HG02970 (cell line): ENCODE measurements around the gene SLC2A11.
"Not testable (repeated sequence)": the region's sequence is repeated elsewhere in the genome, so short reads cannot be mapped to it uniquely, and the experiment has no call there.

Experiments used
- ATAC-seq: cut with Tn5 transposase; IDR thresholded peaks from one replicate; pipeline ENCODE4 v1.9.1; 2021; ENCODE audit warnings: mild to moderate bottlenecking, moderate library complexity, moderate number of reproducible peaks; ENCODE audit not compliant: unreplicated experiment, low FRiP score

Gene SLC2A11

GRCh38 chr22:23846081-23846469, 11.6 kb upstream of the SLC2A11 start:
- ATAC-seq, result no peak

- no peak for ATAC-seq
These were observed 10.3 kb upstream of the SLC2A11 start for GRCh38 chr22:23847310-23847920.

DNA sequence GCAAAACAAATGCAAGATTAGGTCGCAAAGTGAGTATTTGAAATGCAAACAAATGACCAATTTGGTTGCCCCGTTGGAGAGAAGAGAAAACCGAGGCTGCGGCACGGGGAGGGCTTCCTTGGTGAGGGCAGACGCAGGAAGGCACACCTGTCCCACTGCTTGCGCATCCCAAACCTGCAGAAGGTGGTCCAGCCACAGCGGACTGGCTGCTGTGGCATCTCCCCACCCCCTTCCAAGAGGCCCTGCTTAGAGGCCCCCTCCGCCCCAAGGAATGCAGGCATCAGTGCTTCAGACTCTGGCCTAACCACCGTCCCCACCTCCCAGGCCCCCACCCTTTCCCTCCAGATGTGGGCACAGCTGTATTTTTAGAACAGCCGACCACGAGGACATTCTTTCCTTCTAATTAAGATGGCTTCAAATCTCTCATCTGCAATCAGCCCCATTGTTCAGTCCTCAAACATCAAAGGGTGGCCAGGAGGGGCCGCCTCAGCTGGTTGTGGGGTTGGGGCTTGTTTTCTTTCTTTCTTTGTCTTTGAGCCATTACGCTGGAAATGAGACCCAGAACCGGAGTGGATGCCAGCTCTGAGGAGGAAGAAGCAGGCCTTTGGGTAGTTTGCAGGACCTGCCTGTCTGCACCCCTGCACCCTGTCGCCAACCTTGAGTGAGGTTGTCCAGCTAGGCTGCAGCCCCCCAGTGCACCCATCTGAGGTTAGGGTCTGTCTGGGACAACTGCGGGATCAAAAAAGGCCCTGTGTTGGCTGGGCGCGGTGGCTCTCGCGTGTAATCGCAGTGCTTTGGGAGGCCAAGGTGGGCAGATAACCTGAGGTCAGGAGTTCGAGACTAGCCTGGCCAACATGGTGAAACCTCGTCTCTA, 9.4 kb upstream of the SLC2A11 start:
- ATAC-seq, result no peak

- peak; percentile 39 for ATAC-seq
These were observed 8.4 kb upstream of the SLC2A11 start for GRCh38 chr22:23849009-23850006.

GRCh38 chr22:23850136-23850611, 7.5 kb upstream of the SLC2A11 start:
- ATAC-seq, result no peak

DNA sequence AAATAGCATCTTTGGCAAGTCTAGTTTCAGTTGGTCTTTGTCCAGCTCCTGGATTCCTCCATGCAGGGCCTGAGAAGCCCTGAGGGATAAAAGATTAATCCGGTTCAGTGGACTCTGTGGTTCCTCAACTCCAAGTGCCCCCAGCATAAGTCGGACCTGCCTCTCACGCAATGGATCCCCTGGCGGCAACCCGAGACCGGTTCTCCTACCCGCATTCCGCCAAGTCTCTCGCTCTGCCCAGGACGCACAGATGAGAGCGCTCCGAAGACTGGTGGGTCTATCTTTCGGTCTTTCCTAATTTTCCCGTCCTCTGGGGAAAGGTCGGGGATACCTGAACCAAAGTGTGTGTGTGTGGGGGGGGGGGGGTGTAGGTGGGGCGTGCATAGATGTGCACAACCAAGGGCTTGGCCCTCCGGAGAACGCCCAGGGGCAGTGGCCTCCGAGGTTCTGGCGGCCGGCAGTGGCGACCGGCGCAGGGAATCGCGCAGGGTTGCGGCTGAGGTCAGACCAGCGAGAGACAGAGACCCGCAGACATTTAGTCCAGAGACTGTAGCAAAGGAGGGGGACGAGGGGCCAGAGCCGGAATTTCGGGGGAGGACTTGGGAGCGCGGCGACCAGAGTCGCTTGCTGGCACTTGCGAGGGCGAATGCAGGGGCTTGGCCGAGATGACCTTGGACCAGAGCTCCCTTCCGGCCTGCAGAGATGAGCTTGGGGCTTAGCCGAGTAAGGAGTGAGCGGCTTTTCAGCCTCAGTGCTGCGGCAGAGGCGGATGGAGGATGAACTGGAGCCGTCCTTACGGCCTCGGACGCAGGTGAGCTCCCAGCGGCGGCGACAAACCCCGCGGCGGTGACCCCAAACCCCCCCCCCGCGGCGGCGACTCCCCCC, 712 bp upstream of the SLC2A11 start:
- ATAC-seq, result peak; percentile 34

DNA sequence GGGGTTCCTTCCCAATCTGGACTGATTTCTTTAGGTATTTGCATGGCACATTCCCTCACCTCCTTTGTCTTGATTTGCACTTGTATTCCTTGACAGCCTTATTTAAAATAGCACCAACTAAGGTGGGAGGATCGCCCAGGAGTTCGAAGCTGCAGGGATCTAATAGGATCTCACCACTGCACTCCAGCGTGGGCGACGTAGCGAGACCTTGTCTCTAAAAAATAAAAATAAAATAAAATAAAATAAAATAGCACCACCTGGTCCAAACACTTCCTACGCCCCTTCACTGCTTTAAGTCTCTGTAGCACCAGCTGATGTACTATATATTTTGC, 775 bp downstream of the SLC2A11 start:
- ATAC-seq, result no peak

DNA sequence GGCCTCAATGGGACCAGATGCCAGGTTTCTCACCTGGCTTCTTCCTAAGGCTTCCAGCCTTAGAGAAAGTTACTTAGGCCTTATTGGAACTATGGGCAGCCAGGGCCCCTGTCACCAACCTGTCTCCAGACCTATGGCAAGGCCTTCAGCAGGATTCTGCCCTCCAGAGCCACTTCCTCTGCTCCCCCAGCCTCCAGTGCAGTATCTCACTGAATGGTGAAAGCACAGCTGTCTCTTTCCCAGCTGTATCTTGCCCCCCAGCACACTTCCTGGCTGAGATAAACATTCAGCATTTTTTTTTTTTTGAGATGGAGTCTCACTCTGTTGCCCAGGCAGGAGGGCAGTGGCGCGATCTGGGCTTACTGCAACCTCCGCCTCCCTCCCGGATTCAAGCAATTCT, 1.5 kb downstream of the SLC2A11 start:
- ATAC-seq, result no peak

GRCh38 chr22:23860187-23860586, 2.5 kb downstream of the SLC2A11 start:
- not testable (repeated sequence) for ATAC-seq

DNA sequence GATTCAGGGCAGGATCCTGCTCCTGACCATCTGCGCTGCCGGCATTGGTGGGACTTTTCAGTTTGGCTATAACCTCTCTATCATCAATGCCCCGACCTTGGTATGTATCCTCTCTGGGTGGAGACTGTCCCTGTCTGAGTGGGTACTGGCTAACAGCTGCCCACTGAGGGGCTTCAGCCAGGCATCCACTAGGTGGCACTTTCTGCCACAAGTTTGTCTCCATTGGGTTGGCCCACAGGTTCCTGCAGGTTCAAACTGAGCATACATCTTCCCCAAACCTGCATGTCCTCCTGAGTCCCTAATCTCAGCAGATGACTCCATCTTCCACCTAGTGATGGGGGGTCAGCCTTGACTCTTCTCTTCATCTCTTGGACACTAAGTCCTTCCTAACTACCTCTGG, 4.4 kb downstream of the SLC2A11 start:
- ATAC-seq, result no peak

DNA sequence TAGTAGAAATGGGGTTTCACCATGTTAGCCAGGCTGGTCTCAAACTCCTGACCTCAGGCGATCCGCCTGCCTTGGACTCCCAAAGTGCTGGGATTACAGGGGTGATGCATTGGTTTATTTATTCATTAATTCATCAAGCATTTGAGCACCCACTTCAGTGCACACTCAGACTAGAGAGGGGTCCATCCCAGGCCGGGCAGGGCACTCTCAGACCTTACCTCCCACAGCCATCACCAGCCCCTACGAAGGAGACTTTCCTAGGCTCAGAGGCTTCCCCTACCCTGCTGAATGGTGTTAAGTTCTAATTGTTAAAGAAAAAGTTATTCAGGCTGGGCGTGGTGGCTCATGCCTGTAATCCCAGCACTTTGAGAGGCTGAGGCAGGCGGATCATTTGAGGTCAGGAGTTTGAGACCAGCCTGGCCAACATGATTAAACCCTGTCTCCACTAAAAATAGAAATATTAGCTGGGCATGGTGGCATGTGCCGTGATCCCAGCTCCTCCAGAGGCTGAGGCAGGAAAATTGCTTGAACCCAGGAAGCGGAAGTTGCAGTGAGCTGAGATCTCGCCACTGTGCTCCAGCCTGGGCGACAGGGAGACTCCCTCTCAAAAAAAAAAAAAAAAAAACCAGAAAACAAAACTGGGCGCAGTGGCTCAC, 7.0 kb downstream of the SLC2A11 start:
- not testable (repeated sequence) for ATAC-seq

DNA sequence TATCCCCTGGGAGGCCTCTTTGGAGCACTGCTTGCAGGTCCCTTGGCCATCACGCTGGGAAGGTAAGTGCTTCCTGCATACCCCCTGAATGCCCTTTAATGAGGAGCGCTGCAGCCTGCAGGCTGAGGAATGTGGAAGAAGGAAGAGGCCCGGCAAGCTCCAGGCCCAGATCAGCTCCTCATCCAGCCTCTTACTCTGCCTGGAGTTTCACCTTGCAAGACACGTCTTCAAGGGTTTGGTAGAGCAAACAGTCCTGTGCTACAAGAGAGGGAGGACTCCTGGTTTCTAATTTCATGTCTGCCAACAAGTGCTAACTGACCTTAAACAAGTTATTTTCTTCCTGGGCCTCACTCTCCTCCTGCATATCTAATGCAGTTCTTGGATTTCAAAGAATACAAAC, 10.9 kb downstream of the SLC2A11 start:
- ATAC-seq, result no peak

DNA sequence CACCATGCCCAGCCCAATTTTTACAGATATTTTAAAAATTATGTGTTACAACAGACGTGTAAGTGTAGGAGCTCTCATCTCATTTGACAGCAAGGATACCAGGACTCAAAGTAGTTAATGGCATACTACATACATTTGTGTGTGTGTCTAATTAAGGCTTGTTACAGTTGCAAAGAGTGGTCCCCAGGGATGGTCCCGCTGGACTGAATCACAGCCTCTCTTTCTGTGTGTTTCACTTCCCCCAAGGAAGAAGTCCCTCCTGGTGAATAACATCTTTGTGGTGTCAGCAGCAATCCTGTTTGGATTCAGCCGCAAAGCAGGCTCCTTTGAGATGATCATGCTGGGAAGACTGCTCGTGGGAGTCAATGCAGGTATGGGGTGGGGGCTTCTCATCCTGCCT, 17.2 kb downstream of the SLC2A11 start:
- ATAC-seq, result no peak

DNA sequence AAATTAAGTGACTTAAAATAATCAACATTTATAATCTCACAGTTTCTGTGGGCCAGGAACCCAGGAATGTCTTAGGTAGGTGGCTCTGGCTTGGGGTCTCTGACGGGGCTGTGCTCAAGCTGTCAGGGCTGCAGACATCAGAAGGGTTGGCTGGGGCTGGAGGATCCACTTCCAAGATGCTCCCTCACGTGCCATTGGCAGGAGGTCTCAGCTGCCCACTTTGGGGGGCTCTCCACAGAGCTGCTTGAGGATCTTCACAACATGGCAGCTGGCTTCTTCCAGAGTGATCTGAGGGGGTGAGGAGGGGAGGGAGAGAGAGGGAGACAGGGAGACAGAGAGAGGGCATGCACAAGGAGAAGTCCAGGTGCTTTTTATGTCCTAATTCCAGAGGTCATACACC, 18.1 kb downstream of the SLC2A11 start:
- no peak for ATAC-seq

DNA sequence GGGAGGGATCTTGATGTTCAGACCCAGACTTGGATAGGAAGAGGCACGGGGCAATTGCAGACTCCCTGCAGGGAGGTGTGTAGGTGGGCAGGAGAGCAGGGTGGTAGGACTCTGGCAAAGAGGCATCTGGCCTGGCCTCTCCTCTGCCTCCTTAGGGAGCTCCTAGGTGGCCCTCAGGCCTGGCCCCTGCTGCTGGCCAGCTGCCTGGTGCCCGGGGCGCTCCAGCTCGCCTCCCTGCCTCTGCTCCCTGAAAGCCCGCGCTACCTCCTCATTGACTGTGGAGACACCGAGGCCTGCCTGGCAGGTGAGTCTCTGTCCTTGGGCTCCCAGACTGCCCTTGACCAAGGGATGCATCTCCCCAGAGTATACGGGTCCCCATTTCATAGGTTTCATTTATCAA, 19.9 kb downstream of the SLC2A11 start:
- ATAC-seq, result no peak

GRCh38 chr22:23878219-23878618, 20.5 kb downstream of the SLC2A11 start:
- ATAC-seq, result no peak

- ATAC-seq, result no peak
These were observed 24.7 kb downstream of the SLC2A11 start for GRCh38 chr22:23882370-23882769.

DNA sequence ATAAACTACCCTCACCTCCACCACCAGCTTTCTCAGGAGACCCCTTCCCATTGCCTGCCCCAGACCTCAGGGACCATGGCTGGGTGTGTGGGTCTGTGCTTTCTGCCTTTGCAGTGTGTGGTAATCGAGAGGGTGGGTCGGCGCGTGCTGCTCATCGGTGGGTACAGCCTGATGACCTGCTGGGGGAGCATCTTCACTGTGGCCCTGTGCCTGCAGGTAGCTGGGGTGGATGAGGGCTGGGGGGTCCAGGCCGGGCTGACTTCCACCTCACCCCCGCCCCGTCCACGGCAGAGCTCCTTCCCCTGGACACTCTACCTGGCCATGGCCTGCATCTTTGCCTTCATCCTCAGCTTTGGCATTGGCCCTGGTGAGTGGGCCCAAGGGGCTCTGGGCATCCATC, 26.0 kb downstream of the SLC2A11 start:
- ATAC-seq, result no peak

- no peak for ATAC-seq
These were observed 26.5 kb downstream of the SLC2A11 start for GRCh38 chr22:23884140-23884539.
